ENCODE data around the gene SRP14. TPM values are rescaled to one million over a fixed set of nuclear protein-coding genes. Genes with fewer than 3 reads are reported as not detected.

Gene SRP14
- total RNA-seq, 1 donor from 2014 or later: 232 TPM

GRCh38 chr15:40053831-40054604 is 15.0 kb upstream of the SRP14 start:
- no peak for DNase-seq (ENCODE audit: missing footprints)
- ATAC-seq: no peak
- intact Hi-C loops (cut with DNase I): no loop called here

GRCh38 chr15:40053079-40053830 is 14.3 kb upstream of the SRP14 start:
- DNase-seq (ENCODE audit: missing footprints): no peak
- intact Hi-C loops (cut with DNase I): no loop called here

GRCh38 chr15:40052604-40053003 is 13.6 kb upstream of the SRP14 start:
- DNase-seq (ENCODE audit: missing footprints): no peak
- ATAC-seq: no peak
- intact Hi-C loops (cut with DNase I): no loop called here

More at GRCh38 chr15:40053079-40053830, 14.3 kb upstream of the SRP14 start:
- ATAC-seq: no peak

- intact Hi-C loops (cut with DNase I): no loop called here
- no peak for DNase-seq (ENCODE audit: missing footprints)
- no peak for ATAC-seq
These were observed 12.8 kb upstream of the SRP14 start for GRCh38 chr15:40051616-40052415.

GRCh38 chr15:40050788-40051470 is 11.9 kb upstream of the SRP14 start:
- intact Hi-C loops (cut with DNase I): no loop called here

GRCh38 chr15:40048926-40049475 is 10.0 kb upstream of the SRP14 start:
- no peak for DNase-seq (ENCODE audit: missing footprints)
- intact Hi-C loops (cut with DNase I): loop anchor here (5.0 kb wide), 1 partner anchor 113 kb away; the partner anchor contains the start of gene BUB1B
- ATAC-seq: no peak

More at GRCh38 chr15:40050788-40051470, 11.9 kb upstream of the SRP14 start:
- no peak for DNase-seq (ENCODE audit: missing footprints)
- ATAC-seq: no peak

GRCh38 chr15:40048211-40048792 is 9.3 kb upstream of the SRP14 start:
- no peak for DNase-seq (ENCODE audit: missing footprints)
- peak; percentile 3 for ATAC-seq
- intact Hi-C loops (cut with DNase I): loop anchor here (5.0 kb wide), 1 partner anchor 114 kb away; the partner anchor contains the start of gene BUB1B

- intact Hi-C loops (cut with DNase I): loop anchor here (5.0 kb wide), 1 partner anchor 115 kb away; the partner anchor contains the start of gene BUB1B
- no peak for DNase-seq (ENCODE audit: missing footprints)
- ATAC-seq: peak; percentile 25
These were observed 8.6 kb upstream of the SRP14 start for GRCh38 chr15:40047415-40048210.

GRCh38 chr15:40046721-40047414 is 7.9 kb upstream of the SRP14 start:
- intact Hi-C loops (cut with DNase I): loop anchor here (1.0 to 5.0 kb wide), 2 partner anchors 32 to 115 kb away; partner anchors contain the start of gene BUB1B

GRCh38 chr15:40045572-40046217 is 6.7 kb upstream of the SRP14 start:
- ATAC-seq (no peak), DNase-seq (ENCODE audit: missing footprints) (no peak)

More at GRCh38 chr15:40046721-40047414, 7.9 kb upstream of the SRP14 start:
- ATAC-seq (no peak), DNase-seq (ENCODE audit: missing footprints) (no peak)

GRCh38 chr15:40044717-40045571 is 6.0 kb upstream of the SRP14 start:
- ATAC-seq: peak; percentile 95
- intact Hi-C loops (cut with DNase I): loop anchor here (1.0 to 5.0 kb wide), 4 partner anchors 60 to 230 kb away; partner anchors contain the start of gene BUB1B
- peak; percentile 95 for DNase-seq (ENCODE audit: missing footprints)

More at GRCh38 chr15:40045572-40046217, 6.7 kb upstream of the SRP14 start:
- intact Hi-C loops (cut with DNase I): loop anchor here (1.0 to 5.0 kb wide), 5 partner anchors 34 to 229 kb away; partner anchors contain the start of gene BUB1B

- DNase-seq (ENCODE audit: missing footprints): no peak
- intact Hi-C loops (cut with DNase I): loop anchor here (2.0 kb wide), 2 partner anchors 61 to 231 kb away; no protein-coding TSS in a partner anchor
- ATAC-seq: no peak
These were observed 5.1 kb upstream of the SRP14 start for GRCh38 chr15:40043927-40044716.

GRCh38 chr15:40042791-40043320 is 3.9 kb upstream of the SRP14 start:
- no peak for DNase-seq (ENCODE audit: missing footprints)
- ATAC-seq: no peak
- intact Hi-C loops (cut with DNase I): no loop called here

GRCh38 chr15:40040770-40041169 is 1.8 kb upstream of the SRP14 start:
- intact Hi-C loops (cut with DNase I): no loop called here
- DNase-seq (ENCODE audit: missing footprints) (no peak), ATAC-seq (no peak)

All from Right ventricle myocardium inferior (tissue), 1 donor.